HepG2 (cell line): ENCODE results near the gene ATG2A. TPM values are rescaled to one million over a fixed set of nuclear protein-coding genes. Genes with fewer than 3 reads are reported as not detected.
A peak's percentile ranks its signal among the peaks of the same experiment; 100 is the strongest.

Source experiments
- ERF ChIP-seq: IDR thresholded peaks from 2 replicates; pipeline ENCODE4 v1.6.1; 2018; ENCODE audit warnings: missing biosample characterization, missing genetic modification reagents
- FOXO1 ChIP-seq: sonication (generic); formaldehyde crosslinking; IDR thresholded peaks from 2 replicates; pipeline ENCODE4 v1.4.0; 2020; ENCODE audit warnings: missing genetic modification reagents
- GMEB2 ChIP-seq: IDR thresholded peaks from 2 replicates; pipeline ENCODE4 v1.6.1; 2016; ENCODE audit warnings: missing biosample characterization, missing genetic modification reagents, low read depth
- HES4 ChIP-seq: sonication (generic); formaldehyde crosslinking; IDR thresholded peaks from 2 replicates; pipeline ENCODE4 v1.9.0; 2021; ENCODE audit warnings: mild to moderate bottlenecking, missing genetic modification reagents, borderline replicate concordance
- KDM3A ChIP-seq: IDR thresholded peaks from 2 replicates; pipeline ENCODE4 v1.6.1; 2018; ENCODE audit warnings: low read depth, missing compliant biosample characterization
- MAFF ChIP-seq: IDR thresholded peaks from 2 replicates; pipeline ENCODE4 v1.6.1; 2011; ENCODE audit warnings: low read depth, low read length, improper control_type of control experiment
- MNT ChIP-seq: fragments of 450-650 bp; IDR thresholded peaks from 2 replicates; pipeline ENCODE4 v1.6.1; 2016
- NCOR1 ChIP-seq: fragments of 200-600 bp; sonication (generic); IDR thresholded peaks from 2 replicates; pipeline ENCODE4 v1.7.0; 2017; ENCODE audit warnings: antibody characterized with exemption, low read length, borderline replicate concordance
- NR2C2 ChIP-seq: sonication (generic); formaldehyde crosslinking; IDR thresholded peaks from 2 replicates; pipeline ENCODE4 v1.4.0; 2020; ENCODE audit warnings: missing genetic modification reagents, mild to moderate bottlenecking, moderate library complexity, borderline replicate concordance
- PATZ1 ChIP-seq: sonication (generic); formaldehyde crosslinking; IDR thresholded peaks from 2 replicates; pipeline ENCODE4 v1.4.0; 2020; ENCODE audit warnings: missing genetic modification reagents
- PRPF4 ChIP-seq: fragments of 200-400 bp; formaldehyde crosslinking; IDR thresholded peaks from 2 replicates; pipeline ENCODE4 v1.6.1; 2016; ENCODE audit warnings: low read length, low read depth; ENCODE audit not compliant: poor library complexity, severe bottlenecking
- RBAK ChIP-seq: sonication (generic); formaldehyde crosslinking; IDR thresholded peaks from 2 replicates; pipeline ENCODE4 v1.5.1; 2020; ENCODE audit warnings: mild to moderate bottlenecking, missing genetic modification reagents
- RFX1 ChIP-seq: fragments of 450-650 bp; IDR thresholded peaks from 2 replicates; pipeline ENCODE4 v1.6.1; 2017
- RFX3 ChIP-seq: IDR thresholded peaks from 2 replicates; pipeline ENCODE4 v1.6.1; 2016; ENCODE audit warnings: missing biosample characterization, missing genetic modification reagents
- SUZ12 ChIP-seq: fragments of 150-350 bp; IDR thresholded peaks from 2 replicates; pipeline ENCODE4 v1.6.1; 2014; ENCODE audit warnings: low read depth, low read length
- ZBTB39 ChIP-seq: sonication (generic); formaldehyde crosslinking; IDR thresholded peaks from 2 replicates; pipeline ENCODE4 v1.5.0; 2020; ENCODE audit warnings: missing genetic modification reagents
- ZMYM4 ChIP-seq: sonication (generic); formaldehyde crosslinking; IDR thresholded peaks from 2 replicates; pipeline ENCODE4 v1.8.1; 2023; ENCODE audit warnings: mild to moderate bottlenecking, missing genetic modification reagents
- ZNF18 ChIP-seq: sonication (generic); formaldehyde crosslinking; IDR thresholded peaks from 2 replicates; pipeline ENCODE4 v1.8.0; 2022; ENCODE audit warnings: mild to moderate bottlenecking, missing genetic modification reagents; ENCODE audit not compliant: insufficient replicate concordance
- ZNF703 ChIP-seq: sonication (generic); formaldehyde crosslinking; IDR thresholded peaks from 2 replicates; pipeline ENCODE4 v1.5.1; 2020; ENCODE audit warnings: missing genetic modification reagents, mild to moderate bottlenecking, moderate library complexity, borderline replicate concordance
- polyA plus RNA-seq, 8 experiments: library from polyadenylated mRNA; depleted of rRNA in 3 of 8; stranded (reverse) in 7 of 8; unstranded in 1 of 8; fragments of >200 nt; fragmentation: Illumina TruSeq in 4 of 8; extraction: Trizol in 4 of 8; gene quantifications; 2 replicates each; pipeline versions ENCODE4 v1.2.1 to v1.2.3, GENCODE V29; 2011 to 2016; ENCODE audit warnings: low read depth in 4 of 8, missing spikeins in 1 of 8, mixed read lengths in 1 of 8; ENCODE audit not compliant: insufficient read depth in 1 of 8
- total RNA-seq, 5 experiments: library from RNA; depleted of rRNA; stranded (reverse); fragments of >200 nt; fragmentation: Illumina TruSeq; extraction: Trizol; gene quantifications; 2 replicates each; pipeline ENCODE4 v1.2.3, GENCODE V29; 2016; ENCODE audit warnings: low read depth in 1 of 5

Gene ATG2A
- total and polyA plus RNA-seq, 2 of the 13 experiments (the other 11 are each of a cell fraction or from before 2014, with no cell fraction given): 6.7 to 8.0 TPM

- TF ChIP-seq NR2C2 (peak; percentile 54), RBAK (CRISPR knock-in tag) (no peak), FOXO1 (CRISPR knock-in tag) (no peak; the same call in 1 of the 2 replicates), ZMYM4 (CRISPR knock-in tag) (peak; percentile 64; the same call in 1 of the 2 replicates), ZNF18 (CRISPR knock-in tag) (peak; percentile 14), RFX1 (peak; percentile 92), ZNF703 (CRISPR knock-in tag) (no peak), PRPF4 (no peak), ERF (CRISPR knock-in tag) (peak; percentile 67), GMEB2 (no peak), ZBTB39 (no peak), MNT (0 out of 2 replicates have a peak, but pooled peaks have one; percentile 48), MAFF (no peak), HES4 (CRISPR knock-in tag) (peak; percentile 83), KDM3A (CRISPR knock-in tag) (no peak), PATZ1 (CRISPR knock-in tag) (peak; percentile 94), NCOR1 (no peak), RFX3 (CRISPR knock-in tag) (peak; percentile 88), SUZ12 (no peak)
These were observed 38.3 kb downstream of the ATG2A start, which contains the start of gene EHD1 (continued) for GRCh38 chr11:64878494-64879243.
